A204.1 (cell line): ENCODE results near the gene SIGLEC9.
"Not testable (repeated sequence)": the region's sequence is repeated elsewhere in the genome, so short reads cannot be mapped to it uniquely, and the experiment has no call there.

Experiments
- FAIRE-seq: peaks from 2 replicates; lab custom pipeline; 2012; peaks lifted over from hg19 to GRCh38; lab: Jason Lieb, UNC

SIGLEC9 gene

GRCh38 chr19:51123802-51124201, 904 bp upstream of the SIGLEC9 start:
- no peak for FAIRE-seq

DNA sequence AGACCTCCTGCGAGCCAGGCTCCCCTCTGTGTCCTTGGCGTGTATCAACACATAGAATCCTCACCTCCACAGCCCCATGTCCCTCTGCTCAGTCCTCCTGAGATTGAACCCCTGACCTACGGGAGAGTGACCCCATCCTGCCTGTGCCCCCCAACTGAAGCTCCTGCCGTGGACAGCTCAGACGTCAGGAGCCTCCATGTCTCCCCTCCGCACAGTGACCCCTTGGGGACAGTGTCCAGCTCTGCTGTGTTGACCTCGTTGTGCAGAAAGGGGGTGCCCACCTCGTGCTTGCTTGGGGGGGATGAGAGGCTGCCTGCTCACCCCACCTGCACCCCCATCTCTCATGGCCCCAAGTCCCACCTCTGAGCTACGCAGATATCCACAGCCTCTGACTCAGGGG, 490 bp upstream of the SIGLEC9 start:
- no peak for FAIRE-seq

- no peak for FAIRE-seq
Observed at GRCh38 chr19:51125421-51126075, 842 bp downstream of the SIGLEC9 start.

- FAIRE-seq, result no peak
Observed at GRCh38 chr19:51127032-51127431, 2.3 kb downstream of the SIGLEC9 start.

- no peak for FAIRE-seq
Observed at GRCh38 chr19:51127755-51128154, 3.0 kb downstream of the SIGLEC9 start.

DNA sequence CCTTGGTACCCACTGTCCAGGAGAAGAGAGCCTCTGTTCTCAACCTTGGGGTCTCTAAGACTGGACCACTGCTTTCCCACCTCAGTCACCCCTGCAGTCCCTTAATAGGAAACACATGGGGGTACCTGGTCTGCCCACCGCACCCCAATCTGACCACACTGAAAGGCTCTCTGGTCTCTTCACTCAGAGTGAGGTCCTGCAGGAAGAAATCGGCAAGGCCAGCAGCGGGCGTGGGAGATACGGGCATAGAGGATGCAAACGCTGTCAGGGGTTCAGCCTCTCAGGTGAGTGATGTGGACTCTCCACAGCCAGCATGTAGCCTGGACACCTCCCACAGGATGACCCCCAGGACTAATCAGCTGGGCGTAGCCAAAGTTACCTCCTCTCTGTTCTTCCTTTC, 3.5 kb downstream of the SIGLEC9 start:
- FAIRE-seq, result no peak

DNA sequence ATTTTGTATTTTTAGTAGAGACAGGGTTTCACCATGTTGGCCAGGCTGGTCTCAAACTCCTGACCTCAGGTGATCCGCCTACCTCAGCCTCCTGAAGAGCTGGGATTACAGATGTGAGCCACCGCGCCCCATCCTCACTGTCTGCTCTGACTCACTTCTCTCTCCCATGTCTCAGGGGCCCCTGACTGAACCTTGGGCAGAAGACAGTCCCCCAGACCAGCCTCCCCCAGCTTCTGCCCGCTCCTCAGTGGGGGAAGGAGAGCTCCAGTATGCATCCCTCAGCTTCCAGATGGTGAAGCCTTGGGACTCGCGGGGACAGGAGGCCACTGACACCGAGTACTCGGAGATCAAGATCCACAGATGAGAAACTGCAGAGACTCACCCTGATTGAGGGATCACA, 5.0 kb downstream of the SIGLEC9 start:
- FAIRE-seq, result no peak

DNA sequence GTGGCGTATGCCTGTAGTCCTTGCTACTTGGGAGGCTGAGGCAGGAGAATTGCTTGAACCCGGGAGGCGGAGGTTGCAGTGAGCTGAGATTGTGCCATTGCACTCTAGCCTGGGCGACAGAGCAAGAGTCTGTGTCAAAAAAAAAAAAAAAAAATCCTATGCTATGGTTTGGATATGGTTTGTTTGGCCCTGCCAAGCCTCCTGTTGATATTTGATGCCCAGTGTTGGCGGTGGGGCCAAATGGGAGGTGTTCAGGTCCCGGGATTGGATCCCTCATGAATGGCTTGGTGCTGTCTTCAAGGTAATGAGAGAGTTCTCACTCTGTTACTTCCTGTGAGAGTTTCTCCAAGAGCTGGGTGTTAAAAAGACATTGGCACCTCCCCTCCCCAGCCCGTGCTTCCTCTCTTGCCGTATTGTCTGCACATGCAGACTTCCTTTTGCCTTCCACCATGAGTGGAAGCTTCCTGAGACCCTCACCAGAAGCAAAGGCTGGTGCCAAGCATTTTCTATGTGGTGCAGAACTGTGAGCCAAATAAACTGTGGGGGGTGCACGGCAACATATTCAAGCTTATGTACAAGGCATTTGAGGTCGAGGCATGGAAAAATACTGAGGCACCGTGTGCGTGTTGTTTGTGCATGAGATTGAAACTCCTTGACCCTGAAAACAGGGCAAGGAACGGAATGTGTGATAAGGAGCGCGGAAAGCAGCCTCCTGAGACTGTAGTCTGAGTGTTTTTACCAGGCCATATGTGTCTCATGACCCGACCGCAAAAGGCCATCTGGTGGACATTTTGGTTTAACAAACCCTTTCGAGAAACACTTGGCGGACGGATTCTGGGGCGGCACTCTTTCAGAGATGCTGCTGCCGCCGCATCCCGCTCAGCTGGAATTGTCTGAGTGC, 7.3 kb downstream of the SIGLEC9 start:
- FAIRE-seq, result no peak

- no peak for FAIRE-seq
Observed at GRCh38 chr19:51135004-51135403, 10.3 kb downstream of the SIGLEC9 start.

DNA sequence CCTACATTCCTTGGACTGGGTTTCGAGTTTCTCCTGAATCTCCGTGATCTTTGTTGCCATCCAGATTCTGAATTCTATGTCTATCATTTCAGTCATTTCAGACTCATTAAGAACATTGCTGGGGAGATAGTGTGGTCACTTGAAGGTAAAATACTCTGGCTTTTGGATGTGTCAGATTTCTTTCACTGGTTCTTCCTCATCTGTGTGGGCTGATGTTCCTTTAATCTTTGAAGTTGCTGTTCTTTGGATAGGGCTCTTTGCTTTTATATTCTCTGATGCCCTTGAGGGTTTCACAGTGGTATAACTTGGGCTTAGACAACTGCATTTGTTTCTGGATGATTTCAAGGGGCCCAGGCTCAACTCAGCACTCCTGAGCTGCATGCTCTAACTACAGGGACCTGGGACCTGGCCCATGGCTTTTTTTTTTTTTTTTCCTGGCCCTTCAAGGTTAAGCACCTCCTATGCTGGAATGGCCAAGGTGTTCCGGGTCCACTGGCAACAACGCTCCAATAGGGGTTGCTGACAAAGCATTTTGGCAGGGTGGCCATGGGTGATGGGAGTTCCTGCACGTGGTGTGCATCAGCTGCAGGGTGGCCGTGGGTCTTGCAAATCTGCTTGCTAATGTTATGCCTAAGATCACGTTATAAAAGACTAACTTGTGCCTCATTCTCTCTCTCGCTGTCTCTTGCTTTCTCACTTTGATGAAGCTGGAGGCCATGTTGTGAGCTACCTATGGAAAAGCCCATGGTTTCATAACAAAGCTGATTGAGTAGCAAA, 11.5 kb downstream of the SIGLEC9 start:
- no peak for FAIRE-seq

GRCh38 chr19:51136851-51137551, 12.3 kb downstream of the SIGLEC9 start:
- FAIRE-seq, result no peak

GRCh38 chr19:51137792-51138425, 13.2 kb downstream of the SIGLEC9 start:
- no peak for FAIRE-seq

GRCh38 chr19:51138549-51138979, 13.9 kb downstream of the SIGLEC9 start:
- FAIRE-seq, result no peak

DNA sequence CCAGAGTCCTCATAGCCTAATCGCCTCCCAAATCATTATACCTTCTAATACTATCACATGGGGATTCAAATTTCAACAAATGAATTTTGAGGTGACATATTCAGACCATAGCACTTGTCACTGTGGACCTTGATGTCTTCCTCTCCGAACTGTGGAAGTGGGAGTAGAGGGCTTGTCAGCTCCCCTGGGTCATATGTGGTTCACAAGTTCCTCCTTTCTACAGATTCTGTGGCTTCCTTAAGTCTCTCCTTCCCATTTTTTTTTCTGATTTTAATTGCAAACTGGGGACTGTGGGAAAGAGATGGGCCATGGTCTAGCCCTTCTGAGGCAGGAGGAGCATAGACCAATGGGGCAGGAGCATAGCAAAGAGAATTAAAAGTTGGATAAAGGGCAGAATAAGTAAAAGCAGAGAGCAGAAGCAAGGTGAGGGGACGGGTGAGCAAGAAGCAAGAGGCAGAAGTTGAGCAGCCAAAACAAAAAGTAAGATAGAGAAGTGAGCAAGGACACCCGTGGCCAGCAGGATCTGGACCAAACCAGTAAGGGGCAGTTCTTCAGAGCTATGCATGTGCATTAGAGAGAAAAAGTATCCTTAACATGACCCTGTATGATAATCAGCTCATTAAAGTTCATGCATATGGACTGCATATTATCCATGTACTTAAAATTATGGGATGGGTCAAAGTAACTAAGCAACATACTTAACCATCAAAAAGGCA, 14.8 kb downstream of the SIGLEC9 start:
- no peak for FAIRE-seq

DNA sequence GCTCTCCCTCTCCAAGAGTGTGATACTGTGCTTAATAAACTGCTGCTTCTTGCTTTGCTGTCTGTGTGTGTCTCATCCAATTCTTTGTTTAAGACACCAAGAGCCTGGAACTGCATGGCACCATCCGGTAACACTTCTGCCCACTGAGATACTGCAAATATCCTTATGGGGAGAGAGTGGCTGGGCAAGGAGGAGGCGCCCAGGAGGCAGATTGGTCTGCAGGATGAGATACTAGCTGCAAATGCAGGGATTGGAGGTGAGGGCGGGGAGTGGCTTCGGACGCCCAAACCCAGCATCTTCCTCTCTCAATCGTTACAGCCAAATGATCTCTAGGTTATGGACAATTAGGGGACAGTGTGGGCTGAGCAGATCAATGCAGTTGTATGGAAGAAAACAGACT, 15.7 kb downstream of the SIGLEC9 start:
- FAIRE-seq, result no peak

DNA sequence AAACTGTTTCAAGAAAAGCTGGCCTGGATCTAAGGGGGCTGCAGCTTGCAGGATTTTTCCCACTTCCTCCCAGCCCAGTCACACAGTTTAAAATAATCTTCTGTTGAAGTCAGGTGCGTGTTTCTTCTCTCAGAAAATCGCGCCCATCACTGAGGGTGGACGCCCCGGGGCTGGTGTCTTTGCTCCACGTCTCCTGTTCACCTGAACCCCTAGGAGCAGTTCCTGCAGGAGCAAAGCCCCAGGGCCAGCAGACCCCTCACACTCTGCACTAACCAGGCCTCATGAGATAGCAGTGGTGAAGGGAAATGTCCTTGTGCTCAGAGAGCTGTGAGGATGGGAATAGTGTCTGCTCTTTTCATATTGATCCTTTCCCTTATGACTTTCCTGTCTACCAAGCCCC, 16.5 kb downstream of the SIGLEC9 start:
- FAIRE-seq, result no peak

DNA sequence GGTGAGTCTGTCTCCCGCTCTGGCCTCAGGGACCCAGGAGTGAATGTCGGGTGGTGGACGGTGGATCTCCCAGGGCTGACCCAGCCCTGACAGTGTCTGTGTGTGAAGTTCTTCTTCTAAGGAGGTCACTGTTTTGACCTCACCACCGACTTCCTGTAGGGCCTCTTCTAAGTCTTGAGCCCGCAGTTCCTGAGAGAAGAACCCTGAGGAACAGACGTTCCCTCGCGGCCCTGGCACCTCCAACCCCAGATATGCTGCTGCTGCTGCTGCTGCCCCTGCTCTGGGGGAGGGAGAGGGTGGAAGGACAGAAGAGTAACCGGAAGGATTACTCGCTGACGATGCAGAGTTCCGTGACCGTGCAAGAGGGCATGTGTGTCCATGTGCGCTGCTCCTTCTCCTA, 17.4 kb downstream of the SIGLEC9 start, which contains the start of gene SIGLEC7:
Gene SIGLEC7 (plus strand): TSS at position 183 of the 400 bp plus-strand sequence. CDS start 69 bp downstream, at position 252.
- no peak for FAIRE-seq

DNA sequence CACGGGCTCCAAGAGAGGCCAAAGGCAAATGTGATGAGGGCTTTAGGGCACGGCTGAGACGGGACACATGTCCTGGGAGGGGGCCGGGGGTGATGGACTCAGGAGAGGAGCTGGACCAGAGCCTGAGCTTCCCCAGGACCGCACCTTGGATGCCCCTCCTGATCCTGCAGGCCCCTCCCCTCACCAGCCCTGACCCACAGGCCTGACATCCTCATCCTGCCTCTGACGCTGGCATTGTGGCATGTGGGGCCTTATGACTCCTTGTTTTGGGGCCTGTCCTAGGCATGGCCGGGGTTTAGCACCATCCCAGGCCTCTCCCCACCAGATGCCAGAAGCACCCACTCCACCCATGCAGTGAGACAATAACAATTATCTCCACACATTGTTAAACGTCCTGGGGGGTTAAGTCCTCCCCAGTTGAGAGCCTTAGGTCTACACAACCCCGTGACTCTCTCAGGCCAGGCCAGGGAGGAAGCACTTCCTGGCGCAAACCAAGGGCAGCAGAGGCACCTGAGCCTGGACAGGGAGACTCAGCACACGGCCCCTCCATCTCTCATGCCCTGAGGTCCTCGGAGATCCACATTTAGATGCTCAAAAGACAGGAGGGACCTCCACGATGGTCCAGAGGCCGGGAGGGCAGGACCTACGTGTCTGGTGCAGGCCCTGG, 18.2 kb downstream of the SIGLEC9 start:
- not testable (repeated sequence) for FAIRE-seq

DNA sequence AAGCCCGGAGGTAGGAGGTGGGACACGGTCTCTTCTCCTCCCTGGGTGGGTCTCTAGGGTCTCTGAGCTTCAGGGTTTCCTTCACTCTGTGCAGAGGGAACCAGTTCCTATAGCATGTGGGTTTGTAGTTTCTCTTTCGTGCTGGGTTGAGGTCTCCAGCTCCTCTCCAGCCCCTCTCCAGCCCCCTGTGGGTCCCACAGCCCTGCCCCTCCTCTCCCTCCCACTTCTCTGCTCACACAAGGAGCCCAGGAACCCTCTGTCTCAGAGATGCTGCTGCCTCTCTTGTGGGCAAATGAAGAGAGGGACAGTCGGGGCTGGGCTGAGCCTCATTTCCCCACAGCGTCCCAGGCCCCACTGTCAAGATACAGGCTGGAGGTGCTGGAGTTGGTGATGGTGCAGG, 18.8 kb downstream of the SIGLEC9 start:
- no peak for FAIRE-seq

DNA sequence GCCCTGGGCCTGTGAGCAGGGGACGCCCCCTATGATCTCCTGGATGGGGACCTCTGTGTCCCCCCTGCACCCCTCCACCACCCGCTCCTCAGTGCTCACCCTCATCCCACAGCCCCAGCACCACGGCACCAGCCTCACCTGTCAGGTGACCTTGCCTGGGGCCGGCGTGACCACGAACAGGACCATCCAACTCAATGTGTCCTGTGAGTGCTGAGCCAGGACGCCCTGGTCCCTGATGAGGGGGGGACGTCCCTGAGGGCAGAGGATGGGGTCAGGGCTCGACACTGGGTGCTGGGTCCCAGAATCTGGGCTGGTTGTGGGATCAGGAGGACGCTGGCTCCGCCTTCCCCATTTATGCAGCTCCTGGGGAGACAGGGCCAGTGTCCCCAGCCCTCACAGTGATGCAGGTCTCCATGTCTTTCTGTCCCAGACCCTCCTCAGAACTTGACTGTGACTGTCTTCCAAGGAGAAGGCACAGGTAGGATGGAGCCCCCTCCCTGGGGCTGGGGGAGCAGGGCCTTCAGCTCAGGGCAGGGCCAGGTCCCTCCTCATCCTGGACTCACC, 19.9 kb downstream of the SIGLEC9 start:
- no peak for FAIRE-seq
